VCaP (cell line): ENCODE results near the gene ZNF197.
A peak's percentile ranks its signal among the peaks of the same experiment; 100 is the strongest.
"Not testable (repeated sequence)": the region's sequence is repeated elsewhere in the genome, so short reads cannot be mapped to it uniquely, and the experiment has no call there.

Source experiments
- H3K27ac ChIP-seq: fragments of 450-650 bp; 2 replicates; pipeline ENCODE4 v1.5.1; 2017
- CTCF ChIP-seq: fragments of 450-650 bp; conservative IDR thresholded peaks from 2 replicates; pipeline ENCODE4 v1.5.1; 2017; ENCODE audit warnings: mild to moderate bottlenecking, moderate library complexity

Gene ZNF197

GRCh38 chr3:44624749-44625480 is at the start of gene ZNF197:
Gene ZNF197 (plus strand): TSS chr3:44625036. CDS start chr3:44629155, 4,119 bp downstream.
- peak; percentile 20 for TF ChIP-seq CTCF
- H3K27ac ChIP-seq, result peak within 1 kb of the TSS; percentile 92

- TF ChIP-seq CTCF, result no peak
Measured at GRCh38 chr3:44576613-44577012, 48.2 kb upstream of the ZNF197 start.

GRCh38 chr3:44577354-44577952 is 47.4 kb upstream of the ZNF197 start:
- H3K27ac ChIP-seq, result not testable (repeated sequence)

More at GRCh38 chr3:44576613-44577012, 48.2 kb upstream of the ZNF197 start:
- H3K27ac ChIP-seq, result no peak overlapping the region

- not testable (repeated sequence) for H3K27ac ChIP-seq
Measured at GRCh38 chr3:44578316-44578715, 46.5 kb upstream of the ZNF197 start.

GRCh38 chr3:44578924-44579515 is 45.8 kb upstream of the ZNF197 start:
- not testable (repeated sequence) for H3K27ac ChIP-seq

- not testable (repeated sequence) for H3K27ac ChIP-seq
Measured at GRCh38 chr3:44579749-44580148, 45.1 kb upstream of the ZNF197 start.

- H3K27ac ChIP-seq, result not testable (repeated sequence)
Measured at GRCh38 chr3:44580971-44581370, 43.9 kb upstream of the ZNF197 start.

- H3K27ac ChIP-seq, result peak within 1 kb of the TSS; percentile 71
Measured at GRCh38 chr3:44584646-44585501, 40.0 kb upstream of the ZNF197 start, which contains the start of gene ZNF660. Gene ZNF660 (plus strand): TSS chr3:44584964. CDS start chr3:44594194, 9,230 bp downstream.

GRCh38 chr3:44596621-44597020 is 28.2 kb upstream of the ZNF197 start:
- no peak for TF ChIP-seq CTCF

More at GRCh38 chr3:44584646-44585501, 40.0 kb upstream of the ZNF197 start, which contains the start of gene ZNF660:
- TF ChIP-seq CTCF, result no peak

GRCh38 chr3:44601749-44602148 is 23.1 kb upstream of the ZNF197 start:
- H3K27ac ChIP-seq, result no peak overlapping the region
- no peak for TF ChIP-seq CTCF

More at GRCh38 chr3:44596621-44597020, 28.2 kb upstream of the ZNF197 start:
- peak overlapping the region; percentile 24 for H3K27ac ChIP-seq
